DMS 273 (cell line): Measurements from ENCODE around the gene NCS1.

Experiments
- DNase-seq: peaks from one replicate; lab custom pipeline; 2025; ENCODE audit not compliant: unreplicated experiment; lab: John Stamatoyannopoulos, UW

Gene NCS1

DNA sequence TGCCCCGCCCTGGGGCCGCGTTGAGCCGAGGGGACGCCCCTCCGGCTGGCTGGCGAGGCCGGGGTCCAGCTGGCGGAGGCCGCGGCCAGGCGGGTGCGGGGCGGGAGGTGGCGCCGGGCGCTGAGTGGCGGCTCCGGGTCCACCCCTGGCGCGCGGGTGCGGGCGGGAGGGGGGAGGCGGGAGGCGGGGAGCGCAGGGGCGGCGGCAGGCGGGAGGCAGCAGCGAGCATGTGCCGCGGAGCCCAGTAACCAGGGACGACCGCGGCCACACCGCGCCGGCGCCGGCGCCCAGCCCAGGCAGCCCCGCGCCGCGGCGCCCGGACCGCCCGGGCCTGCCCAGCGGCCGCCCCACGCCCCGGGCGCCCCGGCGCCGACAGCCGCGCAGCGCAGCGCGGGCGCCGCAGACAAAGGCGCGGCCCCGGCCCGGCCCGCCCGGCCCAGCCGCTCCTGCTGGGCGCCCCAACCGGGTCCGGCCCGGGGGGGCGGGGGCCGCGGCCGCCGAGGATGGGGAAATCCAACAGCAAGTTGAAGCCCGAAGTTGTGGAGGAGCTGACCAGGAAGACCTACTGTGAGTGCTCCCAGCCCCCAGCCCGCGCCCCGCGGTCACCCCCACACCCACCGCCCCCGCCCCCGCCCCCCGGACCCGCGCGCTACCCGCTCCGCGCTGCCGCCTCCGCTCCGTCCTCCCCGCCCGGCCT lies at the start of gene NCS1:
Gene NCS1 (plus strand): TSS at position 244 of the 697 bp plus-strand sequence. CDS start 260 bp downstream, at position 504.
- DNase-seq, result peak; percentile 86

DNA sequence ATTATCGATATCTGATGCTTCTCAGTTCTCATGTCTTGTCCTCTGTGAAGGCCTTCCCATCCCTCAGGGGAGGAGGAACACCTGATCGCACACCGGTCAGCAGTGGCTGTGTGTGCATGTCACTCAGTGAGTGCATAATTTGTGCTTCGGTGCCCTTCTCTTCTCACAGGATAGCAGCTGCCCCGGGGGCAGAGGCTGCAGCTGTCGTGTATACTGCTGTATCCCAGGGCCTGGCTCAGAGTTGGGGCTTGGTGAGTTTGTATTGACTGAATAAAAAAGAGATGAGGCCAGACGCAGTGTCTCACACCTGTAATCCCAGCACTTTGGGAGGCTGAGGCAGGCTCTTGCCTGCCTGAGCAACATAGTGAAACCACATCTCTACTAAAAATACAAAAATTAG lies 49.7 kb upstream of the NCS1 start:
- peak; percentile 35 for DNase-seq

DNA sequence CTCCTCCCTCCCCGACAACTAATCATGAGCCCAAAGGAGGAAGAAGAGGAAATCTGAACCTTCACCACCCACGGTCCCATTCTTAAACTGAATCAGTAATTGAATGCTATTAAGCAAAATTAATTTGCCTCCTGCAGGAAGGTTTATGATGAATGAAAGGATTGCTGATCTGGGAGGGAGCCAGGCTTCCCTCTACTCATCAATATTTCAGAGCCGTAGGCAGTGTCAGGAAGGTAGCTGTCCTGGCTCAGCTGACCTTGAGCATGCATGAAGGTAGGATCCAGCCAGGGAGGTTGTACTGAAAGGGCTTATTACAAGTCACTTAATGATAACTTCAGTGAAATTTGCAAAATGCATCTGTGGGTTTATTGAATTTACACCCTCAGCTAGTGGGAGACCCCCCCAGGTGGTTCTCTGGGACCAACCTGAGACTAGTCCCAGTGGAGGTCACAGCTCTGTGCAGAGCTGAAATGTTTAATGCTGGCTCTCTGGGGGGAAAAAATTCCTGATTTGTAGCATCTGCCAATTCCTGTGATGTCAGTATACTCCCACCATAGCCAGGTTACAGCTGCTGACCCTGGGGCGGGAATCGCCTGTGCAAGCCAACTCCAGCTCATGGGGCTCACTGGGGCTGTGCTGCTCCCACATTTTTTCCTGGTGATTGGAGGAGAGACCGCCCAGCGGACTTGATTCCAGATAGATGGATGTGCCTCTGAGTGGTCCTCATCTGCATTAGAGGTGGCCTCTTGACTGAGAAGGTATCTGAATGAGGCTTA lies 47.9 kb upstream of the NCS1 start:
- DNase-seq, result no peak

DNA sequence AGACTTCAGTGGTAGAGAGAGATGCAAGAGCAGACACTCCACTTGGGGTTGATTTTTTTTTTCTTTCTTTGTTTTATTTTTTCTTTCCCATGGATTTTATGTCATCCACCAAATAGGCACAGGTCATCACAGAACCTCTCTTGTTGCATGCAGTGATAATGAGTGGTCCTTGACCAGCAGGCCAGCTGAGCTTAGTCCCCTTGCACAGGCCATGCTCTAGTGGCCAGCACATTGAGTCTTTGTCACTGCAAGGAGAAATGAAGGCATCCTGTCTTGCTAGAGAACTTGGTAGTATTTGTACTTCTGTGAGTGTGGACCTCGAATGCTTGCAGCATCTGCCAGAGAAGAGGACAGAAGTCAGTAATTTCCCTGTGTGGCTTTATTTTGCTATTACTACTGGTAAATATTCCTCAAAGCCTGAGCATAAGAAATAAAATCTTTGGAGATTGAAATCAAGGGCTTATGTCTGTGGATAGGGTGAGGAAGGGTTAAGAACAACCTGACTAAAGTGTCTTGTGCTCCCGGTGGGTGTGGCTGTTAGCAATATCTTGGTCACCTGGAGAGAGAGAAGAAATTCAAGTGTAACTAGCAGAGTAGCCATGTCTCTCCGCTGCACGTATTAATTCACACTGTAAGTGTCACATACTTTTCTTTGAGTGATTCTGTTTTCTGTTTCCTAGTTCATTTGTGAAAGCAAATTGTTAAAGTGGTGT lies 45.3 kb upstream of the NCS1 start:
- DNase-seq, result no peak

DNA sequence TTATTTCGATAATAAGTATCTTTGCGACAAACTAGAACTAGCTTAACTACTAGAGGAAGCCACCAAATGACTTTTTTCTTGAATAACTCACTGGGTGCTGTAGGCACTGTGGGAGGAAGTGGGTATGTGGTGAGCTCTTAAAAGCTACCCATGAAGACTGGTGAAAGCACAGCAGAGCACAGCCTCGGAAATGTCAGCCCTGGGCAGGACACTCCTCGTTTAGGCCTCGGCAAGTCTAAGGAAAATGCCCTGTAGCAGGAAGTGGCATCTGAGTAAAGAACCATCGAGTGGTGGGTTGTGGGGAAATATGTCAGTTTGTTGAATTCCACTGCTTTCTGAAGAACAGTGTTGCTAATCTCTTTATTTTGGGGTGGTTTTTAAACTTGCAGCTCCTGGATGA lies 44.0 kb upstream of the NCS1 start:
- DNase-seq, result no peak

DNA sequence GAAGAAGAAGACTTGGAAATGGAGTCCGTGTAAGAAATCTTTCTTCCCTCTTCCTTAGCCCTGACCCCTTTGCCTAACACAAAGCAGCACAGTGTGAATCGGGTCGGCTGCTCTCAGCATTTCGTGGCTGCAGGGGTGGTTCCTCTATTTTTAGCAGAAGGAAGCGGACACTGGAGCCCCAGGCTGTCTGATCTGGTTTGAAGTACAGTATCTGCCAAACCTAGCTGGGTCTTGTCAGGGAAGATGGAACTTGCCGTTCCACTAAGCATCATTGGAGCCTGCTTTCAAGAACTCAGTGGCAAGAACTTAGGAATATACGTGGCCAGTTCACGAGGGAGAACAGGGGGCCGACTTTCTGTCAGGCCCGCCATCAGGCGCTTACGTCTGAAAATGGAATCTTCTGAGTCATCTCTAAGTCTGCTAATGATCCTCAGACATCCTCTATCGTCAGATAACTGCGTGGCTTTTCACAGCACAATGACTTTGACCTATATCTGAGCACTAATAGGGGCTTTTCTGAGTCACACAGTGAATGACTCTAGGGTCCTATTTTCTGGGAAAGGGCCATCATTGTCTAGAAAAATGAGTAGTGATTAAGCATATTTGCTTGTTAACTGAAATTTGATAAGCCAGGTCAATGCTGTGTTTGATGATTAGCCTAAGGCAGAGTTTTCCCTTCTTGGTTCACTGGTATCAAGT lies 43.3 kb upstream of the NCS1 start:
- no peak for DNase-seq

DNA sequence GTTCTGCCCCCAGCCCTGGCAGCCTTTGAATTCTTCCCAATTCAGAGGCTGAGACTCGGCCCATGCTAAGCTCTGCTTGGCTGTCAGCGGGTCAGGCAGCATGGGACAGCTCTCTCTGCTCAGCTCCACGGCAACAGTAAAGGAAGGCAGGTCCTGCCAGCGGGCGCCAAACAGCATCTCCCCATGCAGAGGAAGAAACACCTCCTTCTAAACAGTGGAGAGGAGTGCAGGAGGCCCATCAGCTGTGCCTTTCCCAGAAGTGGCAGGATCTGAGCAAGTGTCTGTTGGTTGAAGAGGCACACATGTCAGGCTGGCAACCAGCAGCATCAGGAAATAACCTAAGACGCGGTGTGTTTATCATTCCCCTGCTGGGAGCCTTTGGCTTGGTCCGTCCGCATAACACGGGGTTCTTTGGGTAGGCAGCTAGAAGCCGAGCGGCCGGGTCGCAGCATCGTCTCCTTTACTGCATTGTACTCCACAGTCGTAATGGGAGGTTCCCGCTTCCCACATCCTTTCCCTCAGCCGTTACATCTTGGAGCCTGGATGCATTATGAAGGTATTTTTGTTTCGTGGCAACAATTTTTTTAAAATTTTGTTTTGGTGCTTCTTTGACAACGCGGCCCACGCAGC lies 42.7 kb upstream of the NCS1 start:
- DNase-seq, result no peak

DNA sequence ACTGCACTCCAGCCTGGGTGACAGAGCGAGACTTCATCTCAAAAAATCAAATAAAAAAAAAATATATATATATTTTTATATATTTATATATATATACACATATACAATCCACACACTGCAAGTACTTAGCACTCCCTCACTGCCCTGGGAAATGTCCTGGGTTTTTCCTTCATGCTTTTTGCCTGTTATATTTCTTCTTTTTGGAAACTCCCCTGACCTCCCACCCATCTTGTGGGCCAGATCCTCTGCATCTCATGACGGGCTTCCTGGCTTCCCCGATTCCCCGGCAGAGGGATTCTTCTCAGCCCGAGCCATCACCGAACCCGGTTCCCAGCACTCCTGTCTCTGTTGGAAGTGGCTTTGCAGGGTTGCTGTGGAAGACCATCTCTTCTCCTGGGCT lies 39.5 kb upstream of the NCS1 start:
- no peak for DNase-seq

DNA sequence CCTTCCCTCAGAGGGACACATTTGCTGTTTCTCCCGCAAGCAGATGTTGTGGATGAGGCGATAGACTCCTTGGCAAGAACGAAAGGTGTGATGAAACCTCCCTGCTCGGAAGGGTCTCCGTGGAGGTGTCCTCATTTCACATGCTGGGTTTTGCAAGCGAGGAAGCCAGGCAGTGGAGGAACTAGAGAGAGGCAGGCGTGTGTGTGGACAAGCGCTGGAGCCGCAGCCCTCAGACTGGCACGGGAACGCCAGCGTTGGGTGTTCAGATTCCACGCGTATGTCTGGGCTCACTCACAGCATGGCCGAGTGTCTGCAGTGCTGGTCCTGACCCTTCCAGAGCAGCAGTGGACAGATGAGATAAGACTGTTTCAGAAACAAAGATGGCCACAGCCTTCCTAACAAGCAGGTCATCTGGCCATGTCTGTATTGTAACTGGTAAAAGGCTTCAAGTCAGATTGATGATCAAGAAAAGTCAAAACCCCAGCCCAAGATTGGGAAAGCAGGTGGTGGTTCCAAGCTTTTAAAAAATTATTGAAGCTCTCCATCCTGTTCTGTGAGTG lies 35.0 kb upstream of the NCS1 start:
- DNase-seq, result no peak

DNA sequence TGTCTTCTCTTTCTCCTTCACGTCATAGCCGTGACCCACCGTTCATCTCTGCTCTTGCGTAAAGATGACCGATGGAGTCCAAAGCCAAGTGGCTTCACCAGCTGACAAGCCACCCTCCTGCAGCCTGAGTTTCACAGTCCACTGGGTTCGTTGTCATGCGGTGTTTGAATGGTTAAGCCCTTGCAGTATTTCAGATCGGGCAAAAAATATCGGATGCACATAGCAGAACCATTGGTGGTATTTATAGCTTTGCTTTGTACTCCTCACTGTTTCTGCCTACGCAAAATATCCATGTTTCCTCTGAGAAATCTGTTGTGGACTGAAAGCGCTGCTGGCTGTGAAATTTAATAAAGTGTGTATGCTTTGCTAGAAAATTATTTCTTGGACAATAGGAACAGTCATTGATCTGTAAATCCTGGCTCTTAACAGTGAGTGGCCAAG lies 34.5 kb upstream of the NCS1 start:
- DNase-seq, result no peak

DNA sequence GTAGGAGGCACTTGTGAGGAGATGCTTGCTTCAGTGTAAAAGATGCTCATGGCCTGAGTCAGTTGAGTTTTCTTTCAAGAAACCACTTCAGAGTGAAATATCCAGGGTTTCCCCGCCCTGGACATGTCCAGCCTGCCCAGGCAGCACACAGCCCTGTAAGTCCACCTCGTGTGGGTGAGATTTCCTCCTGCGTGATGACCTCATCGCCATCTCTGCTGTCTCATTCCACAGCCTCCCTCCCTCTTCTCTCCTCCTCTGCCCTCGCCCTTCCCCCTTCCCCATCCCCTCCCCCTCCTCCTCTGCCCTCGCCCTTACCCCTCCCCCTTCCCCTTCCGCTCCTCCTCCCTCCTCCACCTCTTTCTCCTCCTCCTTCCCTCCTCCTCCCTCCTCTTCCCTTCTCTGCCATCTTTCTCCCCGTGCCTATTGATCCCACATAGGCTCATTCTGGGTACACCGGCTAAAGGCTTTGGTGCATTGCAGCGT lies 34.0 kb upstream of the NCS1 start:
- DNase-seq, result no peak

DNA sequence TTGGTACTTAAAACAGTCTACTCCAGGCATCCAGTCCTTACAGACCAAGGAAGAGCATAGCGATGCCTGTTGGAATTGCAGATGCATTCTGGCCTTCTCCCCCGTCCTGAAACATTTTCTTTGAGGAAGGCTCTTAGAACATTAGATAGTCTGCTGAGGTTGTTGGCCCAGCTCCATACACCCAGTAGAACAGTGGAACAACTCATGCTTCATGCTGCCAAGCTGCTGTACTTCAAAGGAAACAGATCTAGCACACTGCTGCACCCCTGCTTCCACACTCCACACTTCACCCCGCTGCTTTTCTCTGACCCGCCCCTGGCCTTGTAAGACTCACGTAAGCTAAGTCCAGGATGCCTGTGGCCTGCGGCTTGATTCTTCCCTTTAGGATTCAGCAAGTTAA lies 33.4 kb upstream of the NCS1 start:
- peak; percentile 33 for DNase-seq

DNA sequence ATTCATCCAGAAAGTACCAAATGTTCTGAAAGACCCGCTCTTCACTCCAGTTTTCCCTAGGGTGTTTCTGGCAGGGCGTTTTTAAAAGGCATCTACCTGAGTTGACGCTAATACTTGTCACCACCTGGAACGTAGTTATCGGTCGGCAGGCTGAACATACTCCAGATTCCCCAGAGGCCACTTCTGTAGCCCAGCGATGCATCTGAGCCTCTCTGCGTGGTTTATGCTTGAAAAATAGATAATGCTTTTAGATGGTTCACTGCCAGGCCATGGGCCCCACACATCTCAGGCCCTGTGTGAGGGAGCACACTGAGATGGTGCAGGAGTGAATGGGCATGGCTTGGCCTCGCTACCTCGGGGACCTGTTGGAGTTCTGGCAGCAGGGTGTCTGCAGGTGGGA lies 33.0 kb upstream of the NCS1 start:
- no peak for DNase-seq

DNA sequence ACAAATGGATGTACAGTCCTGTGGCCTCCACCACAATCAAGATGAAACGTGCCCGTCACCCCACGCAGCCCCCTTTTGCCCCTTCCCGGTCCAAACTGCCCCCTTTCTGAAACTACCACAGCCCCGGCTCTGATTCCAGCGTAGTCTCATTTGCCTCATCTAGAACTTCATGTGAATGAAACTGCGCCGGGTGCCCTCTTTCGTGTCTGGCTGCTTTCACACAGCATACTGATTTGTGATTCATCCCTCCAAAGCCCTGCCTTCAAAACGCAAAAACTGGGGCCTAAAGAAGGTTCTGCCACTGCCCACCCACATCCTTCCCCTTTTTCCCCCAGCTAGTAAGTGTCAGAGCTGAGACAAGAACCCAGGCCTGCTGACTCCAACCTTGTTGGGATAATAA lies 31.5 kb upstream of the NCS1 start:
- no peak for DNase-seq

DNA sequence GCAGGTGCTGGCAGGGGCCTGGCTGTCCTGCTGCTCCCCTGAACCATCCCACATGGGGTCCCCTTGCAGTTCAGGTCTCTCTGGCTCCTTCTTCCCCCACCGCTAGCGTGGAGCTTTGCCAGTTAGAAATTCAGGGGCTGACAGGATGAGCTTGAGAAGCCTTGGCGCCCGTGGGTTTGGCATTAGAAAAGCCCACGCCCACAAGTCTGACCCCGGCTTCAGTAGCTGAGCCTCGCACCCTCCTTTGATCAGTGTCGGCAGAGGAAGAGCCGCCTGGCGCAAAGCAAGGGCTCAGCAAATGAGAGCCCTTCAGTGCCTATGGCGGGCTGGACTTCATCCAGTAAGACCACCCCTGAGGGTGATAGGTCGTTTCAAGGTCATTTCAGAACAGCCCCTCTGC lies 30.1 kb upstream of the NCS1 start:
- DNase-seq, result no peak

DNA sequence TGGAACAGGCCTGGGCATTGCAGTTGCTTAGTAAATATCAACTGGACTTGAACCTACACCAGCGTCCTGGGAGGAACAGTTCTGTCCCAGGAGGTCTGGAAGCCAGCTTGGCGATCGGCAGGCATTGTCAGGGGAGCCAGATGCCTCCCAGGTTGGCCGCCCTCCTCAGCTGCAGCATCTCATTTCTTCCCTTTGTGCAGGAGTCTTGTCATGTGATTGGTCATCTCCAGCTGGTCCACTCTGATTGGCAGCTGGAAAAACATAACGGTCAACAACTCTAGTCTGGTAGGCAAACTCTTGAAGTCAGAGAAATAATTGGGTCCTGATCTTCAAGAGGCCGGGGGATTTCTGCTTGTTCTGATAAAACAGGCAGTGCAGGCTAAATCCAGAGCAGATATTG lies 29.6 kb upstream of the NCS1 start:
- no peak for DNase-seq

DNA sequence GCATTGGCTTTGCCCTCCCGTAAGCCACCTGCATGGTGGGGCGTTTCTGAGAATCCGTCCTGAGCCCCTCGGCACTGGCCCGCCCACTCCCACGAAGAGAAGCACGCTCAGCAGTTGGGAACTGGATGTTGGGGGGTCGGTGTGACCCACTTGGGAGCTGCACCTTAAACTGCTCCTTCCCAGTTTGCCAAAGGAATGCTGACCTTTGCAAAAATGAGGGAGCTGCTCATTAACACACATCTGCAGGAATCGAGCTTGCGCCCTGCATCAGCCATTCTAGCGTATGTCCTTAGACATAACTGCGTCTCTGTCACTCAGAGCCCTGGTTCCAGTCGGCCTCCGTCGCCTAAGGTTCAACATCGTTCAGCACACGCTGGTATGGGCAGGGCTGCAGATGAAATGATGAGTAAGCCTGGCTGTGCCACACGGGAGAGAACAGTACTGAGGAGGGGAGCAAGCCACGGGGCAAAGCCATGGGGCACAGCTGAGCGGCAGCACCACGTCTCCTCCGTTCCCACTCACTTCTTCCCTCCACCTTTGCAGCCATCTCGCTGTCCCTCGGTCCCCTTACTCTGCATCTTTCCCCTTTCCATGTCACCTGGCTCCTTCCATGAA lies 28.8 kb upstream of the NCS1 start:
- no peak for DNase-seq

DNA sequence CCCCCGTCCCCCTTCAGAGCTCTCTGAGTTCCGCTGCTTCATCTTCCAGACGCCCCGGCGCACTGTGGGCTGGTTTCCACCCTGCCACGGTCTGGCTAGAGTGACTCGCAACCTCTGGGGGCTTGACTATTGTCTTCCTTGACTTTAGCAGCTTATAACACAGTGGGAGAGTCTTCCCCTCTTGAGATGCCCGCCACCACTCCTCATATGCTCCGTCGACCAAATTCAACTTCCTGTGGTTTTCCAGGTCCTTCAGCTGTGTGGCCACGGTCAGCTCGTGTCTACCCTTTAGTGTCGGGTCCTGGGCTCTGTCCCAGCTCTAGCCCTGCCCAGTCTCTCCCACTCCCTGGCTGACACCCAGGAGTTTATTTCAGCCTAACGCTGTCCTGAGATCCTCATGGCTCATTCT lies 28.2 kb upstream of the NCS1 start:
- DNase-seq, result no peak

DNA sequence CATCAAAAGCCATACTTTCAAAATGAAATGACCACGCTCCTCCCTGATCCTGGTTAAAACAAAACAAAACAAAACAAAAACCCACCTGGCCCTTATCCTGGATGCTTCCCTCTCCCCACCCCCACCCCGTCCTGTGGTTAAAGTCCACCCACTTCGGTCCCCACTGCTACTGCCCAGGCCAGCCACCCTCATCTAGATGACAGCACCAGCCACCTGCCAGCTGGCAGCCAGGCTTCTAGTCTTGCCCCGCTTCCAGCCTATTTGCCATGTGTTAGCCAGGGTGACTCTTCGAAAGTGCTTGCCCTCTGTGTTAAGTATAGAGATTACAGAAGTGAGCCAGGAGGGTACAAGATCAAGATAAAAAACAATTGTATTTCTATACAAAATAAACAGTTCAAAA lies 27.5 kb upstream of the NCS1 start:
- DNase-seq, result peak; percentile 51

DNA sequence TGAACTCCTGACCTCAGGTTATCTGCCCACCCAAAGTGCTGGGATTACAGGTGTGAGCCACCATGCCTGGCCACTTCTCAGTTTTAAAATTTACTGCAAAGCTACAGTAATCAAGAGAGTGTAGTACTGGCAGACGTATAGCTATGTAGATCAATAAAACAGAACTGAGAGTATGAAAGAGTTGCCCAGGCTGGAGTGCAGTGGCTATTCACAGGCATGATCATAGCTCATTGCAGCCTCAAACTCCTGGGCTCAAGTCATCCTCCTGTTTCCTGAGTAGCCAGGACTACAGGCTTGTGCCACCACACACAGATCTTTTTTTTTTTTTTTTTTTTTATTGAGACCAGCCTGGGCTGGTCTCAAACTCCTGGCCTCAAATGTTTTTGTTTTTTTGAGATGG lies 26.5 kb upstream of the NCS1 start:
- DNase-seq, result no peak
